Hepatocyte (in vitro differentiated cells): ENCODE measurements around the gene ANXA2. TPM values are rescaled to one million over a fixed set of nuclear protein-coding genes. Genes with fewer than 3 reads are reported as not detected.

Source experiments
- DNase-seq: peaks from one replicate; pipeline ENCODE4 v3.0.0-alpha.2; 2016; ENCODE audit warnings: low spot score
- H2AFZ ChIP-seq: fragments of 200-600 bp; sonication (generic); 2 replicates; pipeline ENCODE4 v1.6.0; 2016; ENCODE audit warnings: antibody characterized with exemption, mild to moderate bottlenecking
- H3K27ac ChIP-seq: fragments of 200-600 bp; sonication (generic); 2 replicates; pipeline ENCODE4 v1.5.1; 2016; ENCODE audit warnings: mild to moderate bottlenecking
- H3K27me3 ChIP-seq: fragments of 200-600 bp; sonication (generic); 2 replicates; pipeline ENCODE4 v1.6.1; 2016
- H3K36me3 ChIP-seq: fragments of 200-600 bp; sonication (generic); replicated peaks from 2 replicates; pipeline ENCODE4 v1.5.1; 2016; ENCODE audit warnings: low read depth; ENCODE audit not compliant: insufficient read depth
- H3K4me1 ChIP-seq: fragments of 200-600 bp; sonication (generic); 2 replicates; pipeline ENCODE4 v1.5.1; 2016; ENCODE audit warnings: mild to moderate bottlenecking, moderate library complexity; ENCODE audit not compliant: insufficient read depth
- H3K4me2 ChIP-seq: fragments of 200-600 bp; sonication (generic); 2 replicates; pipeline ENCODE4 v1.6.0; 2016
- H3K4me3 ChIP-seq: fragments of 200-600 bp; sonication (generic); 2 replicates; pipeline ENCODE4 v1.5.1; 2016; ENCODE audit warnings: mild to moderate bottlenecking
- H3K79me2 ChIP-seq: fragments of 200-600 bp; sonication (generic); 2 replicates; pipeline ENCODE4 v1.6.0; 2017; ENCODE audit warnings: mild to moderate bottlenecking
- H3K9me2 ChIP-seq: fragments of 200-600 bp; sonication (generic); replicated peaks from 2 replicates; pipeline ENCODE4 v1.6.0; 2017; ENCODE audit warnings: mild to moderate bottlenecking; ENCODE audit not compliant: insufficient read depth
- H3K9me3 ChIP-seq: fragments of 200-600 bp; sonication (generic); 2 replicates; pipeline ENCODE4 v1.5.1; 2016; ENCODE audit warnings: low read depth, mild to moderate bottlenecking
- H4K20me1 ChIP-seq: fragments of 200-600 bp; sonication (generic); 2 replicates; pipeline ENCODE4 v1.6.0; 2016; ENCODE audit warnings: mild to moderate bottlenecking; ENCODE audit not compliant: insufficient read depth, poor library complexity, severe bottlenecking
- CTCF ChIP-seq: fragments of 200-600 bp; sonication (generic); IDR thresholded peaks from 2 replicates; pipeline ENCODE4 v1.5.1; 2016; ENCODE audit warnings: antibody characterized with exemption, mild to moderate bottlenecking; ENCODE audit not compliant: poor library complexity
- EZH2 ChIP-seq: fragments of 200-600 bp; sonication (generic); IDR thresholded peaks from 2 replicates; pipeline ENCODE4 v1.6.1; 2016; ENCODE audit warnings: antibody characterized with exemption, mild to moderate bottlenecking, borderline replicate concordance
- EZH2phosphoT487 ChIP-seq: fragments of 200-600 bp; sonication (generic); IDR thresholded peaks from one replicate; pipeline ENCODE4 v1.6.1; 2018; ENCODE audit warnings: antibody characterized with exemption, mild to moderate bottlenecking, low read depth, moderate library complexity; ENCODE audit not compliant: unreplicated experiment, severe bottlenecking
- WGBS: methylation state at CpG from one replicate; pipeline ENCODE4 v1.1.6; 2016; ENCODE audit warnings: low lambda C conversion rate; ENCODE audit errors: missing lambda C conversion rate; 5-methylcytosine and 5-hydroxymethylcytosine counted together
- polyA plus RNA-seq: library from polyadenylated mRNA; unstranded; fragments of >200 nt; fragmentation: Nextera tagmentation; extraction: Ambion mirVana; gene quantifications from 2 replicates; pipeline ENCODE4 v1.2.1, GENCODE V29; 2016
- total RNA-seq: library from RNA; depleted of rRNA; stranded (reverse); fragments of >200 nt; gene quantifications from 2 replicates; pipeline ENCODE4 v1.2.3, GENCODE V29; 2014

Gene ANXA2
- total and polyA plus RNA-seq, 2 experiments from 2014 or later = 1,220 to 1,699 TPM

- DNase-seq = no peak
- Histone ChIP-seq H3K4me2 (no peak overlapping the region), H3K27me3 (no peaks in the 10 kb centered on the region), H4K20me1 (peaks cover 11% of the 10 kb centered on the region), H3K4me3 (no peak overlapping the region), H2AFZ (no peak overlapping the region), H3K36me3 (peaks cover 9% of the 10 kb centered on the region), H3K27ac (no peak overlapping the region), H3K4me1 (no peaks in the 10 kb centered on the region), H3K9me2 (no peaks in the 10 kb centered on the region), H3K9me3 (no peaks in the 10 kb centered on the region), H3K79me2 (no peaks in the 10 kb centered on the region)
- WGBS = 94% methylated on average over 2 of the region's 2 CpGs
- TF ChIP-seq CTCF (no peak), EZH2phosphoT487 (no peak), EZH2 (no peak)
Observed at GRCh38 chr15:60344987-60345386, 52.8 kb downstream of the ANXA2 start.

- Histone ChIP-seq H3K4me3 (no peak overlapping the region), H3K36me3 (peaks cover 9% of the 10 kb centered on the region), H4K20me1 (peaks cover 11% of the 10 kb centered on the region), H3K9me3 (no peaks in the 10 kb centered on the region), H3K79me2 (no peaks in the 10 kb centered on the region), H2AFZ (no peak overlapping the region), H3K4me1 (no peaks in the 10 kb centered on the region), H3K4me2 (no peak overlapping the region), H3K9me2 (no peaks in the 10 kb centered on the region), H3K27me3 (no peaks in the 10 kb centered on the region), H3K27ac (no peak overlapping the region)
- TF ChIP-seq EZH2phosphoT487 = no peak
- DNase-seq = no peak
- WGBS = 94% methylated on average over 8 of the region's 8 CpGs
Observed at GRCh38 chr15:60344461-60344860, 53.3 kb downstream of the ANXA2 start.

- Histone ChIP-seq H3K4me2 (no peak overlapping the region), H3K27ac (no peak overlapping the region), H3K79me2 (no peaks in the 10 kb centered on the region), H3K4me1 (no peaks in the 10 kb centered on the region), H4K20me1 (peaks cover 11% of the 10 kb centered on the region), H2AFZ (no peak overlapping the region), H3K27me3 (no peaks in the 10 kb centered on the region), H3K4me3 (no peak overlapping the region), H3K9me2 (no peaks in the 10 kb centered on the region), H3K9me3 (no peaks in the 10 kb centered on the region), H3K36me3 (peaks cover 9% of the 10 kb centered on the region)
- 72% methylated on average over 5 of the region's 5 CpGs for WGBS
- no peak for DNase-seq
- TF ChIP-seq EZH2 (no peak), CTCF (no peak), EZH2phosphoT487 (no peak)
Observed at GRCh38 chr15:60343221-60343970, 54.4 kb downstream of the ANXA2 start.

- H4K20me1 ChIP-seq = no peaks in the 10 kb centered on the region
- 87% methylated on average over 9 of the region's 9 CpGs for WGBS
- no peak for DNase-seq
- H3K9me3 ChIP-seq = no peaks in the 10 kb centered on the region
- no peak overlapping the region for H3K4me2 ChIP-seq
- TF ChIP-seq EZH2phosphoT487 = no peak
- TF ChIP-seq EZH2 = no peak
- no peak overlapping the region for H3K4me3 ChIP-seq
- no peak overlapping the region for H2AFZ ChIP-seq
- H3K4me1 ChIP-seq = no peaks in the 10 kb centered on the region
- H3K79me2 ChIP-seq = no peaks in the 10 kb centered on the region
- no peaks in the 10 kb centered on the region for H3K9me2 ChIP-seq
- no peaks in the 10 kb centered on the region for H3K36me3 ChIP-seq
- H3K27me3 ChIP-seq = no peaks in the 10 kb centered on the region
- H3K27ac ChIP-seq = no peak overlapping the region
Observed at GRCh38 chr15:60340207-60340921, 57.4 kb downstream of the ANXA2 start.
